ENCODE results near the gene PDCD2L. TPM values are rescaled to one million over a fixed set of nuclear protein-coding genes. Genes with fewer than 3 reads are reported as not detected.
"Not testable (repeated sequence)": the region's sequence is repeated elsewhere in the genome, so short reads cannot be mapped to it uniquely, and the experiment has no call there.

Gene PDCD2L
- total RNA-seq, 4 donors from 2014 or later = 8.6 to 14.8 (median 12.5) TPM

DNA sequence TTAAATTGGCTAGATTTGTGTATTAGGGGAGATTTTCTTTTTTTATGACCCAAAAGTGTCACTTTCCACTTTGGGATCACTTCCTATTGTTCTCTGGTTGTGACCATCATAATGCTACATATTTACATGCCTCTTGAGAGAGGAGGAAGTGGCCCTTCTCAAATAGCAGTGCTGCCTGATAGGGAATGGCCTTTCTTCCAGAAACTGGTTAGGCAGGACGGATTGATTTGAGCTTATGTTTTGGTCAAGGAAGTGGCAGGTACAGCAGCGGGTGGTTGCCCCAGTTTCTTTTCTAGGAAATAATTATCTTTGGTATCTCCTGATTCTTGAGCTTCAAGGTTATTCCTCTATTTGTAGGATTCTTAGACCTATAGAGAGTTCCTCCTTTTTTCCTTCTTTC is 55.4 kb downstream of the PDCD2L start:
- WGBS = 94% methylated on average over 2 of the region's 2 CpGs
- H3K4me1 ChIP-seq = peaks cover 0 to 29% (median 3%) of the 10 kb centered on the region in 4 donors
- peaks cover 59 to 95% (median 87%) of the 10 kb centered on the region in 4 donors for H3K36me3 ChIP-seq
- no peak for DNase-seq (ENCODE audit: extremely low spot score)
- no peaks in the 10 kb centered on the region for H3K9me3 ChIP-seq
- no peaks in the 10 kb centered on the region for H3K27me3 ChIP-seq
- no peak overlapping the region for H3K4me3 ChIP-seq
- TF ChIP-seq, protein P1, sequence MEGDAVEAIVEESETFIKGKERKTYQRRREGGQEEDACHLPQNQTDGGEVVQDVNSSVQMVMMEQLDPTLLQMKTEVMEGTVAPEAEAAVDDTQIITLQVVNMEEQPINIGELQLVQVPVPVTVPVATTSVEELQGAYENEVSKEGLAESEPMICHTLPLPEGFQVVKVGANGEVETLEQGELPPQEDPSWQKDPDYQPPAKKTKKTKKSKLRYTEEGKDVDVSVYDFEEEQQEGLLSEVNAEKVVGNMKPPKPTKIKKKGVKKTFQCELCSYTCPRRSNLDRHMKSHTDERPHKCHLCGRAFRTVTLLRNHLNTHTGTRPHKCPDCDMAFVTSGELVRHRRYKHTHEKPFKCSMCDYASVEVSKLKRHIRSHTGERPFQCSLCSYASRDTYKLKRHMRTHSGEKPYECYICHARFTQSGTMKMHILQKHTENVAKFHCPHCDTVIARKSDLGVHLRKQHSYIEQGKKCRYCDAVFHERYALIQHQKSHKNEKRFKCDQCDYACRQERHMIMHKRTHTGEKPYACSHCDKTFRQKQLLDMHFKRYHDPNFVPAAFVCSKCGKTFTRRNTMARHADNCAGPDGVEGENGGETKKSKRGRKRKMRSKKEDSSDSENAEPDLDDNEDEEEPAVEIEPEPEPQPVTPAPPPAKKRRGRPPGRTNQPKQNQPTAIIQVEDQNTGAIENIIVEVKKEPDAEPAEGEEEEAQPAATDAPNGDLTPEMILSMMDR (IDR thresholded peaks at IDR 0.05) = no peak
- TF ChIP-seq POLR2A (IDR thresholded peaks at IDR 0.05; ENCODE audit: low read depth) = no peak
- TF ChIP-seq POLR2AphosphoS5 (IDR thresholded peaks at IDR 0.05) = no peak
- no peak for TF ChIP-seq EP300 (IDR thresholded peaks at IDR 0.05)
- H3K27ac ChIP-seq (replicated peaks in 1 of 4) = no peak overlapping the region
- intact Hi-C loops (cut with DNase I) = no loop called here

DNA sequence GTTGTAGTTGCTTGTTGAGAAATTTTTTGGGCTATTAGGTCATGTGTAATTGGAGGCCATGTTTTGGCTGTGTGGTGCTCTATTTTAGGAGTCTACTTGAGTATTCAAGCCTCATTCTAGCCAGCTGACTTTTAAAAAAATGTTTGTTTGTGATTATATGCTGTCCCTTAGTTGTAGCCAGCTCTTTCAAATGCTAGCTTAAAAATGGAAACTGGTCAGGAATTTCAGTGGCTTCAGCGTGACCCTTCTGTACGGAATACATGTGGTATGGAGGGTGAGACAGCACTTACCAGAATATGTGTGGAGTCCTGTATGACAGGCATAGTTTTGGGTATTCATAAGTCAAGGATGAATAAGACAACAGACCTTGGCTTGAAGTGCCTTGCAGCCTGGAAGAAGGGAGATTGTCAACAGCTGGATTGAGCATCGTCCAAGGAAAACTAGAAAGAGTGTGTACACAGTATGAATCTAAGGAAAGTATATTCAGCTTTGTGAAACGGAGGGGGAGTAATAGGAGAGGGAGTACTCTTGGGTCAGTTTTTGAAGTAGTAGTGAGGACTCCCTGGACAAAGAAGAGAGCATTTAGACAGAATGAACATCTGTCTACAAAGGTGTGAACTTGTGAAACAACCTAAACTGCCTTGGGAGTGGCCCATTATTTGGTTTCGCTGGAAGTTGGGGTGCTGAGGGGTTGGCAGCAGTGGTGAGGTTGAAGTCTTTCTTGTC is 57.3 kb downstream of the PDCD2L start:
- no peak for TF ChIP-seq POLR2AphosphoS5 (IDR thresholded peaks at IDR 0.05)
- no peak for TF ChIP-seq POLR2A (IDR thresholded peaks at IDR 0.05; ENCODE audit: low read depth)
- TF ChIP-seq EP300 (IDR thresholded peaks at IDR 0.05) = no peak
- TF ChIP-seq, protein P1 (IDR thresholded peaks at IDR 0.05) = no peak
- intact Hi-C loops (cut with DNase I) = no loop called here
- peaks cover 65 to 97% (median 88%) of the 10 kb centered on the region in 4 donors for H3K36me3 ChIP-seq
- peaks cover 0 to 29% (median 3%) of the 10 kb centered on the region in 4 donors for H3K4me1 ChIP-seq
- H3K27me3 ChIP-seq = no peaks in the 10 kb centered on the region
- H3K9me3 ChIP-seq = no peaks in the 10 kb centered on the region
- WGBS = 69% methylated on average over 5 of the region's 5 CpGs
- no peak overlapping the region for H3K4me3 ChIP-seq
- peak overlapping the region in 1 of 4 donors; percentile 3 for H3K27ac ChIP-seq (replicated peaks in 1 of 4)
- no peak for DNase-seq (ENCODE audit: extremely low spot score)

DNA sequence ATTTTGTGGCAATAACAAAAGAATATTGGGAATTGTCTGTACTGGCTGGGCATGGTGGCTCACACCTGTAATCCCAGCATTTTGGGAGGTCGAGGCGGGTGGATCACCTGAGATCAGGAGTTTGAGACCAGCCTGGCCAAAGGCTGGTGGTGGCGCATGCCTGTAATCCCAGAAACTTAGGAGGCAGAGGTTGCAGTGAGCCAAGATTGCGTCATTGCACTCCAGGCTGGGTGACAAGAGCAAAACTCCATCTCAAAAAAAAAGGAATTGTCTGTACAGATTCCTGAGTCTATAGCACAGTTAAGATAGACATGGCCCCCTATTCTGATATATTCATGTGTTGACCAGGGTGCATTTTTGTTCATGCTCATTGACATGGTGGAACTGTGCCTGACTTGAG is 60.6 kb downstream of the PDCD2L start:
- H3K4me1 ChIP-seq = peaks cover 0 to 28% (median 3%) of the 10 kb centered on the region in 4 donors
- H3K9me3 ChIP-seq; intact Hi-C loops (cut with DNase I); DNase-seq (ENCODE audit: extremely low spot score); H3K27ac ChIP-seq (replicated peaks in 1 of 4); H3K27me3 ChIP-seq; H3K4me3 ChIP-seq: not testable (repeated sequence)
- H3K36me3 ChIP-seq = peaks cover 64 to 100% (median 93%) of the 10 kb centered on the region in 4 donors
- 94% methylated on average over 4 of the region's 4 CpGs for WGBS

DNA sequence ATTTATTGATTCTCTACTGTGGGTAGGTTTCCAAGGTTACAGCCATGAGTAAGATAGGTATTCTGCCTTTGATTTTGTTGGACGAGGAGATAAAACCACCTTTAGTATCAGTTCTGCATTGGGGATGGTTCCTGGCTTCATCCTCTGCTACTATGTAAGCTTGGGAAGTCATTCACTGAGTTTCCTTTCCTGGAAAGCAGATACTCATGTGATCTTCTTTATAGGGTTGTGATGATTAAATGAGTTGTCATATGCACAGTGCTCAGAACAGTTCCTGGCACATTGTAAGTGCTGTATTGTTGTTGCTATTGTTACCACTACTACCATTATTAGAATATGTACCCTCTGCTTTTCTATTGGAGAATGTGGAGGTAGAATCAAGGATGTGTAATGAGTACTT is 64.2 kb downstream of the PDCD2L start:
- peaks cover 0 to 5% (median 0%) of the 10 kb centered on the region in 4 donors for H3K4me1 ChIP-seq
- H3K36me3 ChIP-seq = peaks cover 44 to 100% (median 89%) of the 10 kb centered on the region in 4 donors
- TF ChIP-seq POLR2AphosphoS5 (IDR thresholded peaks at IDR 0.05) (no peak), POLR2A (IDR thresholded peaks at IDR 0.05; ENCODE audit: low read depth) (no peak), EP300 (IDR thresholded peaks at IDR 0.05) (no peak)
- TF ChIP-seq, protein P1 (IDR thresholded peaks at IDR 0.05) = no peak

DNA sequence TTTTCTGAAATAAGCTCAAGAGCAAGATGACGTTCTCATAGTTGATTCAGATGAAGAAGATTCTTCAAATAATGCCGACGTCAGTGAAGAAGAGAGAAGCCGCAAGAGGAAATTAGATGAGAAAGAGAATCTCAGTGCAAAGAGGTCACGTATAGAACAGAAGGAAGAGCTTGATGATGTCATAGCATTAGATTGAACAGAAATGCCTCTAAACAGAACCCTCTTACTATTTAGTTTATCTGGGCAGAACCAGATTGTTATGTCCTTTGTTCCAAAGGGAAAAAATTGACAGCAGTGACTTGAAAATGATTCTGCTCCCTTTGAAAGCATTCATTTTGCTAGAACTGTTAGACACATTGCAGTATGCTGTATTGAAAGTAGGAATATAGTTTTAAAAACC is 64.8 kb downstream of the PDCD2L start:
- intact Hi-C loops (cut with DNase I); H3K4me1 ChIP-seq; H3K27ac ChIP-seq (replicated peaks in 1 of 4); H3K27me3 ChIP-seq; DNase-seq (ENCODE audit: extremely low spot score); H3K9me3 ChIP-seq; H3K4me3 ChIP-seq: not testable (repeated sequence)
- peaks cover 38 to 98% (median 86%) of the 10 kb centered on the region in 4 donors for H3K36me3 ChIP-seq
- WGBS = 79% methylated on average over 5 of the region's 5 CpGs

More for the DNA sequence above, 64.2 kb downstream of the PDCD2L start:
- Histone ChIP-seq H3K27me3 (no peaks in the 10 kb centered on the region), H3K9me3 (no peaks in the 10 kb centered on the region), H3K27ac (replicated peaks in 1 of 4) (no peak overlapping the region), H3K4me3 (no peak overlapping the region)
- WGBS = 45% methylated on average over 1 of the region's 1 CpG
- intact Hi-C loops (cut with DNase I) = no loop called here
- no peak for DNase-seq (ENCODE audit: extremely low spot score)

Measured in esophagus muscularis mucosa (tissue), 4 donors.